GM19193 (cell line): ENCODE measurements around the gene HAL.
A peak's percentile ranks its signal among the peaks of the same experiment; 100 is the strongest.

Experiments used
- POLR2A ChIP-seq: IDR thresholded peaks from 4 replicates; pipeline ENCODE4 v1.6.1; 2011; ENCODE audit not compliant: insufficient read depth, insufficient read length; ENCODE audit errors: extremely low read depth

HAL gene

DNA sequence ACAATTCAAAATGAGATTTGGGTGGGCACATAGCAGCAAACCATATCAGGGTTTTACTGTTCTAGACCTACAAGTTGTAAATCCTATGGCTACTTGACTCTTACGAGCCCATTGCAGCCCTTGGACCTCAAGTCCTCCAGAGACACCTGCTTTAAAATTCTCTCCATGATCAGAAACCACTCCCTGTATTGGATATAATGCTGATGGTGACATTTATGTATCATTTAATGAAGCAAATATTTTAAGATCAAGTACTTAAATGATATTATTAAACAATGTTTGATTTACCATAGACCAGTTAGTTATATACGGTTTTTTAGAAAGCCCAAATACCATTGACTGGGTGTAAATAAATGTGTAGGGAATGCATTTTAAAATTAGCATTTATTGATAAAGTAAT lies 28.8 kb downstream of the HAL start:
- TF ChIP-seq POLR2A: no peak

DNA sequence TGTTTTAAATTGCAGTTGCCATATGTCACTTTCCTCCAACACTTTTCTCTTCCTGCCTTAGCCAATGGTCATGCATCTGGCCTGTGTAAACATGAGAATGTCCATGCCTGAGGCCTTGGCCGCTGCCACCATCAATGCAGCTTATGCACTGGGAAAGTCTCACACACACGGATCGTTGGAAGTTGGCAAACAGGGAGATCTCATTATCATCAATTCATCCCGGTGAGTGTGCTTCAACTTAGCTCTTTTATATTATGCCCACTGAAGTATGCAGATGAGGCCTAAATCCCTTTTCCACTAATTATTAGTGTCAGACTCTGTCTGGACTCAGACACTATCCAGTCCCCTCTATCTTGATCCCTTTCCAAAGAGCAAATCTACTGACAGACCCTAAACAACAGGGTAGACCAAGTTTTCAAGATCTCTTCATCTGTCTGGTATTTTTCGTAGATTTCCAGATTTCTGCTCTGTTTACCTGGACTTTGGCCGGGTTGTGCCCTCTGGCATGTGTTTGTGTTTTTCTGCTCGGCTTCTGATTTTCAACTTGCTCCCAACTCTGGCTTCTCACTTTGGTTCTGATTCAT lies 29.8 kb downstream of the HAL start:
- no peak for TF ChIP-seq POLR2A

GRCh38 chr12:95963096-95963495 lies 33.0 kb downstream of the HAL start:
- no peak for TF ChIP-seq POLR2A

DNA sequence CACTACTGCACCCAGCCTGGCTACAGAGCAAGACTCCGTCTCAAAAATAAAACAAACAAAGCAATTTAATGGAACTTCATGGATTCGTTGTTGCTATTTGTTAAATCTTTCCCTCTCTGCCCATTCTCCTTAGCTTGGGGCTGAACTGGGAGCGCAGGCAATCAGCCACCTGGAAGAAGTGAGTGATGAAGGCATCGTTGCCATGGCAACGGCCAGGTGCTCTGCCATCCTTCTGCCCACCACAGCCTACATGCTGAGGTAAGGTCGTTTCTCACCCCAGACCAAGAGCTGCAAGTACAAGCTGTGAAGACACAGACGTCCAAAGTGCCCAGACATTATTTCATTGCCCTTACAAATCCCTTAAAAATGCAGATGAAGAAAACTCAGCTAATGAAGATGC lies 33.9 kb downstream of the HAL start:
- TF ChIP-seq POLR2A: no peak

GRCh38 chr12:95960241-95960640 lies 35.9 kb downstream of the HAL start:
- TF ChIP-seq POLR2A: no peak

- no peak for TF ChIP-seq POLR2A
These were observed 37.0 kb downstream of the HAL start for GRCh38 chr12:95959107-95959506.

GRCh38 chr12:95956557-95957145 lies 39.5 kb downstream of the HAL start:
- TF ChIP-seq POLR2A: no peak

DNA sequence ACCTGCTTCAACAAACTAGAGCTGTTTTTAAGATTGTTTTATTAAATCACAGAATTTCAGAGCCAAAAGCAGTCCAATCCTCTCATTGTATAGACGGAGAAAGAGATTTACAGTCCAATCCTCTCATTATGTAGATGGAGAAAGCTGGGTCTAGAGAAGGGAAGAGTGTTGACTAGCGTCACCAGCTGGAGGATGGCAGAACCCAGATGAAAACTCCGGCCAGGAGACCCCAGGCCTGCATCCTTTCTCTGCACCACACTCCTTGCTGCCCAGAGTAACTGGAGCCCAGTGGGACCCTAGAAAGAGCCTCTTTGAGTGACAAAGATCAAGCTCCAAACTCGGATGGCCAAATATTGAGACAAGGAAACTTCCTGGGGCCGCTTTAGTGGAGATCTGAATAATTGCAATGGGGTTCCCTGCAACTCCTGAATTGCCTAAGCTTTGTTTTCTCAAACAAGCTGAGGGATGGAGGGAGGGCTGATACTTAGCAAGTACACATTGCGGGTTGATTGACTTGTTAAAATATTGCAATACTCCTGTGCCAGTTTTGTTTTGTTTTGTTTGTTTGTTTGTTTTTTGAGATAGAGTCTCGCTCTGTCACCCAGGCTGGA lies 40.5 kb downstream of the HAL start:
- TF ChIP-seq POLR2A: no peak

GRCh38 chr12:95953000-95953399 lies 43.1 kb downstream of the HAL start:
- no peak for TF ChIP-seq POLR2A

DNA sequence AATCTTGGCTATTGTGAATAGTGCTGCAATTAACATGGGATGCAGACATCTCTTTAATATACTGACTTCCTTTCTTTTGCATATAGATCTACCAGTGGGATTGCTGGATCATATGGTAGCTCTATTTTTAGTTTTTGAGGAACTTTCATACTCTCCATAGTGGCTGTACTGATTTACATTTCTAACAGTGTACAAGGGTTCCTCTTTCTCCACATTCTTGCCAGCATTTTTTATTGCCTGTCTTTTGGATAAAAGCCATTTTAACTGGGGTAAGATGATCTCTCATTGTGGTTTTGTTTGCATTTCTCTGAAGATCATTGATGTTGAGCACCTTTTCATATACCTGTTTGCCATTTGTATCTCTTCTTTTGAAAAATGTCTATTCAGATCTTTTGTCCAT lies 44.6 kb downstream of the HAL start:
- TF ChIP-seq POLR2A: no peak

DNA sequence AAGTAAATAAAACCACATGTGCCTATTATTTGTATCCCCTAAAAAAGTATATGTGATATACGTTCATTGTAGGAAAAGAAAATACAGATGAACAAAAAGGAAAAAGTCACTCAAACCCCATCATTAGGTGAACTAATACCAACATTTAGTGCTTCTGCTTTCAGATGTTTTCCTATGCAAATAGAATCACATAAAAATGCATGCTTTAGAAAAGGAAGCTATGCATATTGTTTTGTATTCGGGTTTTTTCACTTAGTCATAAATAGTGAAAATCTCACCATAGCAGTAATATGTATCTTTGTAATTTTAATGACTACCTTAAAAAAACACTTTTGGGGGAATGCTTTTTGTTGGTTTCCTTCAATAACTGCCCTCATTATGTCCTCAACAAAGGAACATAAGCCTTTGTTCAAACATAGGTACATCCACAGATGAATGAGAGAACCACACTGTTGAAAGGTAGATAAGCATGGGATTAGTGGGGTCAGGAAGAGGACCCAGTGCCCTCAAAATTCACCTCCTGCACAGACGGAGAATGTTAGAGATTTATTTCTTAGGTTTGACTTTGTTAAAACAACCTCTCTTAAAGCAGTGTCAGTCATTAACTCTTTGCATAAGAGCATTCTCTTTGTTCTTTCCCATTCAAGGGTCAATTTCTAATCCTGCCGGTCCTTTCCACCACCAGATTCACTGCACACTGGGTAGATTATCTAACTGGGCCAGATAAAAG lies 46.5 kb downstream of the HAL start:
- TF ChIP-seq POLR2A: no peak

- no peak for TF ChIP-seq POLR2A
These were observed 51.9 kb downstream of the HAL start for GRCh38 chr12:95944108-95944704.

DNA sequence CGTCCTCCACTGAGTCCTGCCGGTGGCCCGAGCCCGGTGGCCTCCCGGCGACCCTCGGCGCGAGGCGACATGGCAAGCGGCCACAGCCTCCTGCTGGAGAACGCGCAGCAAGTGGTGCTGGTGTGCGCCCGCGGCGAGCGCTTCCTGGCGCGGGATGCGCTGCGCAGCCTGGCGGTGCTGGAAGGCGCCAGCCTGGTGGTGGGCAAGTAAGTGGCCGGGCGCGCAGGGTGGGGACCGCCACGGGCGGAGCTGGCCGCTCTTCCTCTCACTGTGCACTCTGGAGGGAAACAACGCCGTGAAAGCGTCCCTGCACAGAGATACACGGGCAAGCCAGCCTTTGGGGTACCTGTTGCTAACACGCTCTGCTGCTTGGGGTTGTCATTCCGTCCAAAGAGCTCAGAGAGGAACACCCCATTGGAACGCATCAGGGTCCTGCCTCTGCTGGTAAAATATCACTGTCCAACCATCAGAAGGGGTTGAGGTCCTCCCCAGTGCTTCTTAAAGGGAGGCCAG lies 52.8 kb downstream of the HAL start, which contains the start of gene AMDHD1:
AMDHD1 (plus strand) TSS at position 2 of the 513 bp plus-strand sequence; CDS start at position 70, 68 bp downstream.
- no peak for TF ChIP-seq POLR2A

DNA sequence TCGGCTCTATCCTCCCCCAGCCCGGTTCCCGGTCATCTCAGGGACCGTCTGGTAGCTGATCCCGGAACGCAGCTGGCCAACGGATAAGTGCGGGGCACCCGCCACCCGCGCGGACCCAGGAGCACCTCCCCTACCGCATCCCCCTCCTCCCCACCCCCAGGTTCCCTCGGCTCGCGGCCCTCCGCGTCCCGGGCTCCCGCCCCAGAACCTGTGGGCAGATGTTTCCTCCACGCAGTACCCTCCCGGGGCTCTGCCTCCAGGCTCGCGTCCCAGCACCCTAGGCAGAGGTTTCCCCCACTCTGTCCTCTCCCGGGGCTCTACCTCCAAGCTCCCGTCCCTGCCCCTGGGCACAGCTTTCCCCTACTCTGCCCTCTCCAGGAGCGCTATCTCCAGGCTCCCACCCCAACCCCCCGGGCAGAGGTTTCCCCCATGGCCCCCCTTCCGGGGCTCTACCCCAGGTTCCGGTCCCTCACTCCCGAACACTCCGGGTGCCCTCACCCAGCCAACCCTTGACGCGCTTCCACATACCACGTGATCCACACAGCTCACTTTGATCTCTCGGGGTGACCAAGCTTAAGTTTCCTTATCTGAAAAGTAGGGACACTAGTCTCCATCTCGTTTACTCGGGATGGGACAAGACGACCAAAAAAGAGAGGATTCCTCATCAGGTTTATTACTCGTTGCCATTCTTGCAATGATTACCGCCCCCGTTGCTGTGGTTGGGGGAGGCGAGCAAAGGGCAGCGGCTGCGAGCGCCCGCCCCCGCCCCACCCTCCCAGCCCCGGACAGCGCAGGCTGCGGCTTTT lies 53.4 kb downstream of the HAL start, which contains the start of gene CCDC38:
CCDC38 (minus strand) TSS at position 91 of the 806 bp plus-strand sequence. CDS start 6,105 bp downstream, outside the sequence.
- peak; percentile 85 for TF ChIP-seq POLR2A
